GM21381 (cell line): ENCODE data around the gene TRIM23.
"Not testable (repeated sequence)": the region's sequence is repeated elsewhere in the genome, so short reads cannot be mapped to it uniquely, and the experiment has no call there.

Experiments
- ATAC-seq: cut with Tn5 transposase; IDR thresholded peaks from one replicate; pipeline ENCODE4 v1.9.1; 2021; ENCODE audit warnings: mild to moderate bottlenecking, moderate library complexity; ENCODE audit not compliant: unreplicated experiment

The TRIM23 gene

GRCh38 chr5:65624025-65624570, at the start of gene TRIM23:
TRIM23 (minus strand) TSS chr5:65624333; CDS start chr5:65624274, 59 bp downstream.
- ATAC-seq = peak; percentile 93

- ATAC-seq = no peak
Measured at GRCh38 chr5:65672796-65673195, 48.7 kb upstream of the TRIM23 start.

- no peak for ATAC-seq
Measured at GRCh38 chr5:65668696-65669095, 44.6 kb upstream of the TRIM23 start.

- ATAC-seq = no peak
Measured at GRCh38 chr5:65663804-65664521, 39.8 kb upstream of the TRIM23 start.

GRCh38 chr5:65654713-65655112, 30.6 kb upstream of the TRIM23 start:
- ATAC-seq = no peak

GRCh38 chr5:65651144-65651543, 27.0 kb upstream of the TRIM23 start:
- ATAC-seq = no peak

- ATAC-seq = no peak
Measured at GRCh38 chr5:65647941-65648340, 23.8 kb upstream of the TRIM23 start.

GRCh38 chr5:65646938-65647337, 22.8 kb upstream of the TRIM23 start:
- no peak for ATAC-seq

GRCh38 chr5:65640240-65640639, 16.1 kb upstream of the TRIM23 start:
- no peak for ATAC-seq

GRCh38 chr5:65630981-65631380, 6.8 kb upstream of the TRIM23 start:
- ATAC-seq = no peak

GRCh38 chr5:65625743-65626142, 1.6 kb upstream of the TRIM23 start:
- ATAC-seq = no peak

- ATAC-seq = peak; percentile 72
Measured at GRCh38 chr5:65624571-65625555, 730 bp upstream of the TRIM23 start, which contains the start of the genes SHLD3 and TRAPPC13. SHLD3 (plus strand) TSS chr5:65625027; CDS start chr5:65629588, 4,561 bp downstream. TRAPPC13 (plus strand) TSS chr5:65625027; CDS start chr5:65625061, 34 bp downstream.

GRCh38 chr5:65623482-65623881, 651 bp downstream of the TRIM23 start:
- ATAC-seq = no peak

GRCh38 chr5:65621961-65622360, 2.2 kb downstream of the TRIM23 start:
- not testable (repeated sequence) for ATAC-seq

- no peak for ATAC-seq
Measured at GRCh38 chr5:65620021-65620420, 4.1 kb downstream of the TRIM23 start.

GRCh38 chr5:65612298-65612907, 11.7 kb downstream of the TRIM23 start:
- ATAC-seq = no peak

- ATAC-seq = no peak
Measured at GRCh38 chr5:65611524-65611923, 12.6 kb downstream of the TRIM23 start.

GRCh38 chr5:65601761-65602160, 22.4 kb downstream of the TRIM23 start:
- ATAC-seq = not testable (repeated sequence)

GRCh38 chr5:65588694-65589093, 35.4 kb downstream of the TRIM23 start:
- ATAC-seq = no peak

GRCh38 chr5:65577141-65577540, 47.0 kb downstream of the TRIM23 start:
- no peak for ATAC-seq
